Stimulated activated CD4-positive, alpha-beta T cell treated with anti-CD3 and anti-CD28 coated beads, Interleukin-12 subunit alpha, Interleukin-12 subunit beta, amount 100 ng/mL, for 24 hours (primary cell): ENCODE measurements around the gene GAB2.

Experiments
- DNase-seq, 2 experiments: peaks; one replicate each; pipeline ENCODE4 v3.0.0-alpha.2; 2020; ENCODE audit warnings: low read depth in 2 of 2

The GAB2 gene

DNA sequence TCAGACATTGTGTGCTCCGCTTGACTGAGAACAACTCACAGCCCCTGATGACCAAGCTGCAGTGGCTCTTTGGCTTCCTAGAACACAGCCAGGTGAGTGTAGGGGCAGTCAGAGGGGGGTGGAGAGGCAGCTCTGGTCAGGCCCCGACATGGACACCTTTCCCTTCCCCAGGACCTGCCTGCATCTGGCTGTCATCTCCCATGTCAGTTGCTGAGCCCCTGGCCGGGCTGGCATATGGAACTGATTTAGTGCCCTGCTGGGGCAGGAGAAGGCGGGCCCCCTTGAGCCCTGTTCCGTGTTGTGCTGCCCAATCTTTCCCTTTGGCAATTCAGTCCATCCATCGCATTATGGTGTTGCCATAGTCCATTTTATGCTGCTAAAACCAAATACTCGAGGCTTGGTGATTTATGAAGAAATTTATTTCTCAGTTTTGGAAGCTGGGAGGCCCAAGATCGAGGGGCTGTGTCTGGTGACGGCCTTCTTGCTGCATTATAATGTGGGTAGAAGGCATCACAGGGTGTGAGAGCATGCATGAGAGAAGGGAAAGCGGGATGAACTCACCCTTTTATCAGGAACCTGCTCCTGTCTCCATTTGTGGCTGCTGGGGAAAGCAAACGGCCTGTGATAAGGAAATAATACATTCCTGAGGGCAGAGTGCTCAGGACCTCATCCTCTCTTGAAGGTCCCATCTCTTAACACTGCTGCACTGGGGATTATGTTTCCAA is 209.9 kb downstream of the GAB2 start:
- no peak for DNase-seq

DNA sequence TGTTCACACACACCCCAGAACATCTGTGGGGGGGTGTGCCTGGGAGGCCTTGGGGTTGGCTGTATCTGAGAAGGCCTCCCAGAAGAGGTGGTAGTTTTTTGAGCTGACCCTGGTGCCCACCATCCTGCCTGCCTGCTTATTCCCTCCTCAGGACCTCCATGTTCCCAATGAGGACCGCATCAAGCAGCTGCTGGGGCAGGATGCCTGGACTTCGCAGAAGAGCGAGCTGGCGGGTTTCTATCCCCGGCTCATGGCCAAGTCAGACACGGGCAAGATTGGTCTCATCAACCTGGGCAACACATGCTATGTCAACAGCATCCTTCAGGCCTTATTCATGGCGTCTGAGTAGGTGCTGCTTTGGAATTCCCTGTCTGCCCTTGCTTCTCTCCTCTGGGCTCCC is 211.9 kb downstream of the GAB2 start:
- no peak for DNase-seq

DNA sequence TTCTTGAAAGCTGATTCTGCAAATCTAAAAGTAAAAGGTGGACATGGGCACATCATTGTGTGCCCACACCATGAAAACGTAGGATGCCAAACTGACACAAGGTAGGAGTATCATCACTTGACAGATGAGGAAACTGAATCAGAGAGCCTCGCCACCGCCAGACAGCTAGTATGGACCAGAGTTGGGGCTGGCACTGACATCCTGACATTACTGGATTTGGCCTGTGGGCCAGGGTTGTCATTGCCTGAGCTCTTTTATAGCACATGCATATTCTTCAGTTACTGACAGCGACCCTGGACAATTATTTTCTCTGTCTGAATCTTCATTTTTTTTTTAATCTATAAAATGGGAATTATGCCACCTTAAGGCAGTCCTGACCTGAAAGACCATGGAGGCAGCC is 212.4 kb downstream of the GAB2 start:
- DNase-seq: no peak

DNA sequence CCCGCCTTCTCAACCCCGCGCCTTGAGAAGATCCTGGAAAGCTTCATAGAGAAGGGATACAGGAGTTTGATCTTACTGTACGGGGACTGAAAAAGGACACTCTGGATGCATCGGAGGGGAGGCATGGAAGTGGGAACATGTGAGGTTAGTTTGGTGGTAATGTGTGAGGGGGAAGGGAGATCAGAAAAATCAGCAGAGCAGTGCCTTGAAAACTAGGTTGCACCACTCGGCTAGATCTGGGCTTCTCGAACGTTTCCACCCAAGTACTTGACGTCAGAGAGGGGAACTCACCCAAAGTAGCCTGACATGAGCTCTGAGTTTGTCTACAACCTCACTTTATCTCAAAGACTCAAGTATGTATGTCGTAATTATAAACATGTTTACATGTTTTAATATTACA is 214.4 kb downstream of the GAB2 start:
- no peak for DNase-seq

DNA sequence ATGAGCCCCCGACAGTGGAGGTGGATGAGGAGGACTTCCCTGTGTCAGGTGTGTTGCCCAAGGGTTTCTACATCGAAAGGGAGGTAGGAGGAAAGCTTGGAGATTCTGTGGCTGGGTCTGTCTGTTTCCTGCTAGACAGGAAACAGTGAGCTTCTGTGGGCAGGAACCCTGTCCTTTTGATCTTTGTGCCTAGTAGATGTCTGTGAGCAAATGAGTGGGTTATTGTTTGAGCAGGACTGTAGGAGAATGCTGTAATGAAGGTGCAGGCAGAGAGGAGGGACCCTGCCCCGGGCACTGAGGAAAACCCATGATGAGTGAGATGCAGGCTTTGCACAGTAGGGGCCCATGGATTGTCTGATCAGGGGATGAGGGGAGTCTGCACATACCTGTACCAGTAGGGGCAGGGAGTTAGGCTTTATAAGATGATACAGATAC is 214.9 kb downstream of the GAB2 start:
- DNase-seq: peak in 1 of 2 experiments; percentile 8

DNA sequence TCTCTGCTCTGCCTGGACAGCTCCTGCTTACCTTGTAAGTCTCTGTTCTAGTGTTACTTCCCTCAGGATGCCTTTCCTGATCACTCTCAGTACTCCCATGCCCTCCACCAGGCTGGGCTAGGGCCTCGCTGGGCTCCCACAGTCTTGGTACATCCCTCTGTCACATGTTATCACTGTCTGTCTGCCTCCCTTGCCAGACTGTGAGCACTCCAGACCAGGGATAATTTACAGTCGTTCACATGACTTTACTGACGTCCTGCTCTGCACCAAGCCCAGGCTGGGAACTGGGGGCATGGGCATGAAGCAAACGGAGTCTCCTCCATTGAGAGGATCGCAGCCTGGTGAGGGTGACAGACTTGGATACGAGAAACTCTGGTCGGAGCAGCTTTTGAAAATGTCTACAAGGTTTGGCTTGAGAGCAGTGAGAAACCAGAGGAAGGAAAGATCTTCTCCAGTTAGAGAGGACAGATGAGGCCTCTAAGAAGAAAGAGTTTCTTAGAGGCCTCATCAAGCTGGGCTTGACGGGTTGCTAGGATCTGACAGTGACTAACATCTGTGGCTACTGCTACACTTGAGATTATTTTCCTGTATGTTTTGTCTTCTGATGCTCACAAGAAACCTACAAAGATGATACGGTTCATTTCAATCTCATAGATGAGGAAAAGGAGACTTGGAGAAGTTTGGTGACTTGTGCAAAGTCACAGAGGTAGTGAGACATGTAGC is 216.4 kb downstream of the GAB2 start:
- no peak for DNase-seq

DNA sequence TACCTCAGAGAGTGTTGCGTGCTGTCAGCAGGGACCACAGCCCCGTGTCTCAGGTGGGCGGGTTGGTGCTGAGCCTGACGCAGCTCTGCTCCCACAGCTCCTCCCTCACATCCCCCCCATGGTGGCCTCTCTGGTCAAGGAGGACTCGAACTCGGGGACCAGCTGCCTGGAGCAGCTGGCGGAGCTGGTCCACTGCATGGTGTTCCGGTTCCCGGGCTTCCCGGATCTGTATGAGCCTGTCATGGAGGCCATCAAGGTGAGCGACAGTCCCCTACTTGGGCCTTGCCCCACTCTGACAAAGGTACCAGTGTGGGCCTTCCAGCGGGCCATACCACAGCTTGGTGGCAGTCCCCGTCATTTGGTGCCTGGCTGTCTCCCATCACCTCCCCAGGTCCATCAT is 217.1 kb downstream of the GAB2 start:
- DNase-seq: no peak

DNA sequence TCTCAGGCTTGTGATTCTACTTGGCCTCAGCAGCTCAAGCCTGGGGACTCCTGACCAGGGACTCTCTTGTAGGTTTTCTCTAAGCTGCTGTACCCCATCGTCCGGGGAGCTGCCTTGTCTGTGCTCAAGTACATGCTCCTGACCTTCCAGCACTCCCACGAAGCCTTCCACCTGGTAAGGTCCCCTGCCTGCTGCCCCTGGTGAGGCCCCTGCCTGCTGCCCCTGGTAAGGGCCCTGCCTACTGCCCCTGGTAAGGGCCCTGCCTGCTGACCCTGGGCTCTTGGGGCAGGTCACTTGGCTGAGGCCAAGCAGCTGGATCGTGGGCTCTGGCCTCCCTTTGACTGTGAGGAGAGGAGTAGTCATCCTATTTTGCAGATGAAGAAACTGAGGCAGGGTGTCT is 217.6 kb downstream of the GAB2 start:
- DNase-seq: no peak

DNA sequence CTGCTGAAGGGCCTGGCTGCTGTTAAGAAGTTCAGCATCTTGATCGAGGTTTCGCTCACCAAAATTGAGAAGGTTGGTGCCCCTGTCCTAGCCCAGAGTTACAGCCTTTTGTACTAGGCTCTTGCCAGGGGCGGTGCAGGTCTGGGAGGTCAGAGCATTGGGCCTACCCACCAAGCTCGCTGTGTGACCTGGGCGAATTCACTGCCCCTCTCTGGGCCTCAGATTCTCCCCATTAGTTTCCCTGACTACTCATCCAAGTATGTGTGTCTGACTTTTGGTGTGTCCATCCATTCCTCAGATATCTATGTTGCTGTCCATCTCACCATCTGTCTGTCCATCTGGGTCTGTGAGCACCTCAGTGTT is 218.0 kb downstream of the GAB2 start:
- DNase-seq: no peak

DNA sequence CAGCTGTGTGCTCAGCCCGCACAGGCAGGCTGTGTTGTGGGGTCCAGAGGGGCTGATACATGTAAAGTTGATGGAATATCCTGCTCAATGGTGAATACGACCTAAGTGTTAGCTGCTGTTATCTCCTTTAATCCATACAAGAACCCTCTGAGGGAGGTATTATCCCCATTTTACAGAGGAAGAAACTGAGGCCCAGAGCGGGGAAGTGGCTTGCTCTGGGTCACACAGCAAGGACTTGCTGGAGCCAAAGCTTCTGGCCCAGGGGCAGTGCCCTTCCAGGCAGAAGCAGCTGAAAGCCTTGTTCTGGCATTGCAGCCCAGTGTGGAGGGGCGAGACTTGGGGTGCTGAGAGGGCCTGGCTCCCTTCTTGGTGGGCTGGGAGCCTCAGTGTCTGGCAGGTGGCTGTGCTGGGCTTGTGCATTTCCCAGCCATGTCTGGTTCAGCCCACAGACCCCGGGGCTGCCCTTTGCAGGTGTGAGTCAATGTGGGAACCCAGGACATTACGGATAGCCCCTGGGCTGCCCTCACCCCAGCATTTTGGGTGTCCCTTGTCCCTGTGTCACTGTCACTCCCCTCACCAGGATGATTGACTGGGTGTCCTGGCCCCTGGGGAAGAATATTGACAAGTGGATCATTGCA is 218.5 kb downstream of the GAB2 start:
- DNase-seq: no peak

DNA sequence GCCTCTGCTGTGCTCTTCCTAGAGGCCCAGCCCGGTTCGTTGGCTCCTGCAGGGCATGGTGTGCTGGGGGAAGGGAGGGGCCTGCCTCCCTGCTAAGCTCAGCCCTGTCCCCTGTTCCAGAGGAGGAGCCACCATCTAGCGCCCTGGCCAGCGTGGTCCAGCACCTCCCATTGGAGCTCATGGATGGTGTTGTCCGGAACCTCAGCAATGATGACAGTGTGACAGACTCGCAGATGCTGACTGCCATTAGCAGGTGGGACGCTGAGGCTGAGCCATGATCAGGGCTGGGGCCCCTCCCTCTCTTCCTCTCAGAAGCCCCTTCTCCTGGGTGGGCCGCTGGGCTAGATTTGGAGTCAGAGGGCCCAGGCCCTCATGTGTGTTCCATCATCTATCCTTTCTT is 219.8 kb downstream of the GAB2 start:
- no peak for DNase-seq

DNA sequence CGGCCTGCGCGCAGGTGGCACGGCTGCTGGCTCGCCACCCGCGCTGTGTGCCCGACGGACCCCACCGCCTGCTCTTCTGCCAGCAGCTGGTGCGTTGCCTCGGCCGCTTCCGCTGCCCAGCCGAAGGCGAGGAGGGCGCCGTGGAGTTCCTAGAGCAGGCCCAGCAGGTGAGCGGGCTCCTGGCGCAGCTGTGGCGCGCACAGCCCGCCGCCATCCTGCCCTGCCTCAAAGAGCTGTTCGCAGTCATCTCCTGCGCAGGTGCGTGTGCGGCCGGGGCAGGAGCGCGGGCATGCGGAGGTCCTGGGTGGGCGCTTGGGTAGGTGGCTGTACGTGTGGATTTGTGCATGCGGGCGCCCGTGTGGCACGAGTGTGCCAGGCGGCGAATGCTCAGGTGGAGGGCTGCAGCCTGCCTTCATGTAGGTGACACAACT is 220.9 kb downstream of the GAB2 start:
- no peak for DNase-seq

DNA sequence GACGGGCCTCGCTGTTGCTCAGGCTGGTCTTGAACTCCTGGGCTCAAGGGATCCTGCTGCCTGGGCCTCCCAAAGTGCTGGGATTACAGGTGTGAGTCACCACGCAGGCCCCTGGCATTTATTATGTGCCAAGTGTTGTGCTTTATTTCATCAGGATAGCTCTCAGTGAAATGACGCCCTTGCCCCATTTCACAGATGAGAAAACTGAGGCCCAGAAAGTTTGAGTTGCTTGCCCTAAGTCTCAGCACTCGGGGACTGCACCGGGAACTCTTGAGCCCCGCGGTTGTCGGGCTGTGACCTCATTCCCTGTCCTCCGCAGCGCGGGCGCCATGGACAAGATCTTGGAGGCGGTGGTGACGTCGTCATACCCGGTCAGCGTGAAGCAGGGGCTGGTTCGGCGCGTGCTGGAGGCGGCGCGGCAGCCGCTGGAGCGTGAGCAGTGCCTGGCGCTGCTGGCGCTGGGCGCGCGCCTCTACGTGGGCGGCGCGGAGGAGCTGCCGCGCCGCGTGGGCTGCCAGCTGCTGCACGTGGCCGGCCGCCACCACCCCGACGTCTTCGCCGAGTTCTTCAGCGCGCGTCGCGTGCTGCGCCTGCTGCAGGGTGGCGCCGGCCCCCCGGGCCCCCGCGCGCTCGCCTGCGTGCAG is 221.6 kb downstream of the GAB2 start:
- DNase-seq: no peak

DNA sequence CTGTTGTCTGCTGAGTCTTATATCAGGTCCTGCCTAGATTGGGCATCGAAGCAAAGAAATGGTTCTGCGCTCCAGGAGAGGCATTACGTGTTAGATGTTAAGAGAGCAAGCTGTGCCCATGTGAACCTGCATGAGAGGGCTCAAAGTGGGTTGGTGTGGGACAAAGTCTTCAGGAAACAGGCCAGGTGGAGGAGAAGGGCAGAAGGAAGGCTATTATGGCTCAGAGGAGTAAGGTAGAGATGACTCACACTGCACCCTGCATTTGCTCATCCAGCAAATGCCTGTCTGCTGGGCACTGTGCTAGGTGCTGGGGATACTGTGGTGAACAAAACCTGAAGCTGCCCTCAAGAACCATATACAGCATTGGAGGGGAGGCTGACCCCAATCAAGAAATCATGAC is 223.1 kb downstream of the GAB2 start:
- no peak for DNase-seq

DNA sequence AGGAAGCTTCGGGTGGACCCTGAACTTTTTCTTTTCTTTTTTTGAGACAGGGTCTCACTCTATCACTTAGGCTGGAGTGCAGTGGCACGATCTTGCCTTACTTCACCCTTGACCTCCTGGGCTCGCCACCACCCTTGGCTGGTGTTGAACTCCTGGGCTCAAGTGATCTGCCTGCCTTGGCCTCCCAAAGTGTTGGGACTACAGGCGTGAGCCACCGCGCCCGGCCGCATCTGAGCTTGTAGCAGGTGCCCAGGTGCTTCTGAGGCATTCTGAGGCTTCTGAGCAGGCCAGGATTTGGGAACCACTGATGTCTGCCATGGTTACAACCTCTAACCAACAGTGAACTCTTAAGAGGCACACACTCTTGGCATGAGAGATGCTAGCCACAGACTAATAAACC is 223.8 kb downstream of the GAB2 start:
- no peak for DNase-seq

DNA sequence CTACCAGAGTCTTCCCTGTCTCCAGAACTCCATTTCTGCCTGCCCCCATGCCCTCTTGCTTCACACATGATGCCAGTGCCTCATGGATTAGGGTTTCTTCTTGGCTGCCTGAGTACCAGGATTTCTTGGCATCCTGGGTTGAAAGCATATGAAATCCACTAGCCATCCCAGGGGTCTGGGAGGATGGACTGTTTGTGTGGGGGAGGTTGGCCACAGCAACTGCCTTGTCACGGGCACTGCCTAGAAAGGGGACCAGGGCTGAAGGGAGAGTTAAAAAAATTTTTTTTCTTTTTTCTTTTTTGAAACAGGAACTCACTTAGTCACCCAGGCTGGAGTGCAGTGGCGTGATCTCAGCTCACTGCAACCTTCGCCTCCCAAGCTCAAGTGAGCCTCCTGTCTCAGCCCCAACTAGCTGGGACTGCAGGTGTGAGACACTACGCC is 224.7 kb downstream of the GAB2 start:
- no peak for DNase-seq

DNA sequence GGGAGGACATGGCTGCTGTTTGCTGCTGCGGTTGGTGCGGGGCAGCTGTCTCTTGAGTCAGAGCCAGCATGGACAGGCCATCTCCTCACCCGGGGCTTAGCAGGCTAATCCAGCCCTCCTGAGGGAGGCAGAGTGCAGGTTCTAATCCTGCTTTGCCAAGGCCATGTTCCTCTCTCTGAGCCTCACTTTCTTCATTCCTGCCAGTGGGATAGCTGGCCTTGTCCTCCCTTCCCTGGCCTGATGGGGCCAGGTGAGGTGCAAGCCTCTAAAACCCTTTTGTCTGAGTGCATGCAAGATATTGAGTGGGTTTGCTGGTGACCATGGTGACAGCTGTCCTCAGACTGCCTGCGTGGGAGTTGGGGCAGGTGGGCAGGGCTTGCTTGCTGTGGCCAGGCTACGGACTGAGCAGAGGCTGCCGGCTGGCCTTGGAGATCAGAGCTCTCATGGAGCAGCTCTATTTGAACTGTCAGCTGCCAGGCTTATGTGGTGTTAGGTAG is 225.3 kb downstream of the GAB2 start:
- DNase-seq: no peak

DNA sequence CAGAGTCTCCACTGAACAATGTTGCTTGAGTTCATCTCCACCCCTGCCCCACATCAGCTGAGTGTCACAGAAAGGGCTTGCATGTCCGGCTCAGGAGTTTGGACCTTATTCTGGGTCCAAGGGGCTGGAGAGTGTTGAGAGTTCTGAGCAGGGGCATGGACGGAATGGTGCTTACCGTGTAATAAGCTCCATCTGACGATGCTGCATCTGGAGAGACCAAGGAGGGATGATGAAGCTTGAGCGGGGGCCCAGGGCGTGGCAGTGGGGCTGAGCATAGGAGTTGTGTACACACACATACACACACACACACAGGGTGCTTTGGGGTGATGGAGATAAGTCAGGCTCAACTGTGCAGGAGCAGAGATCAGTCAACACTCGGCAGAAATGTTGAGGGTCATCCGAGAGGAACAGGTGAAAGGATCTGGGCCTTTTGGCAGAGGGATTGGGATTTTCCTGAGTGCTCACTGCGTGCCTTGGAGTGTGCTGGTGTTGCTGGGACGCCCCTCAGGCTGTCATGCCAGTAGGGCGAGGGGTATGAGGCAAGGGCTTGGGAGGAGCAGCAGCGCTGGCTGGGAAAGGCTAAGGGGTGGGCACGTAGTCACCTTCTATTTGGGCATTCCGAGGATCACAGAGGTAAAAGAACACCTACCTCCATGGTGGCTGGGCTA is 226.6 kb downstream of the GAB2 start:
- DNase-seq: no peak

DNA sequence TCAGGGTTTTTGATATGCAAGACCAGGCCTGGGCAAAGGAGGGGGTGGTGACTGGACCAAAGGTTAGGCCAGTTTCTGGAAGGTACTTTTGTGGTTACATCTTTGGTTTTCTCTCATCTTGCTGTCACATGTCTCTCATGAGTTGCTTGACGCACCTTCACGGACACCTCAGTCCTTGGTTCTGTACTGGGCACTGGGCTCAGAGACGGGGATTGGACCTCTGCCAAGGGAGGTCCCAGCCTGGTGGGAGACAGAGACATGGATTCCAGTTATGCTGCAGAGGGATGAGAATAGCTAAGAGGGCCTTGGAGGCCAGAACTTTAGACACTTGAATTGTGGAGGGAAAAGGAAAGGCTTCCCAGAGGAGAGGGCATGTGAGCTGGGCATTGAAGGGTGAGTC is 227.2 kb downstream of the GAB2 start:
- no peak for DNase-seq

DNA sequence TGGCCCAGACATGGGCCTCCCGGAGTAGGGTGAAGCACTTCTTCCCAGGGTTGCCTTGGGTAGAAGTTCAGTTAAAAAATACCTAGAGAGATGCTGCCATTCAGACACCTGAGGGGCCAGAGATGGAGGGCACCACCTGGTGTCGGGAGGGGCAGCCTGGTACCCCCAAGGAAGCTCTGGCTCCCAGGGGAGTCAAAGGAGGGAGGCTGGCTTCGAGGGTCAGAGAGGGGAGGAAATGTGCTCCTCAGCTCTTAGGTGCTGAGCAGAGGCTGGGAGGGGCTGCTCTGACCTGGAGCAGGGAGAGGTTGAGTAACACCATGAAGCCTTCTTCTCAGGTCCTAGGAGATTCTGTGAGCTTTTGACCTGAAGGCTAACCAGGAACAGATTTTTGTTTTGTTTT is 227.8 kb downstream of the GAB2 start:
- no peak for DNase-seq

DNA sequence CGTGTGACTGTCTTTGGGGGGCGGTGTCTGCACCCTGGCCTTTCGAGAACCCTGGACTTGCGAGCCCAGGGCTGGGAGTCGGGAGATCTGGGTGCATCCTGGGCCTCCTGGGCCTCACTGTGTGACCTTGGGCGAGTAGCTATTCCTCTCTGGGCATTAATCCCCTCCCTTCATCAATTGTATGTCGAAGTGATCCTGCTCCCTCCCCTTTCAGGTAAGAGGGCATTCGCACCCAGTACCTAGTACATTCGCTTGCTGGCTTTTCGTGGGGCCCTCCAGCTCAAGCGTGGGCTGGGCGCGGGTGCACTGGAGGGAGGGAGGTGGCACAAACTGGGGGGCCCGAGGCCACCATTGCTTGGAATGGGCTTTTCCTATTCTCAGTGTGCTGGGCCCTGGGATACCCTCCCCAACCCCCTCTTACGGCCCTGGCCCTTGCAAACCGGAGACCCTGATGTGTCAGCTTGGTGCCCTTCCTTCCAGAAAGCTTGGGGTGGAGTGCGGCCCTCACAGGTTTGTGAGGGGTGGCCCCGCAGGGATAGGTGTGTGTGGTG is 228.4 kb downstream of the GAB2 start:
- DNase-seq: no peak
